SK-MEL-5 (cell line): ENCODE results near the gene AFMID. TPM values are rescaled to one million over a fixed set of nuclear protein-coding genes. Genes with fewer than 3 reads are reported as not detected.
"Not testable (repeated sequence)": the region's sequence is repeated elsewhere in the genome, so short reads cannot be mapped to it uniquely, and the experiment has no call there.

Experiments
- DNase-seq: peaks from one replicate; pipeline ENCODE4 v3.0.0-alpha.2; 2016; ENCODE audit warnings: low read depth, low spot score
- in situ Hi-C: cut with HindIII; loops from 2 replicates; pipeline ENCODE4 v1.10.0; 2016; ENCODE audit warnings: low sequenced_read_pairs, high pct_unique_total_duplicates, low pct_unique_long_range_greater_than_20kb
- total RNA-seq: library from RNA; depleted of rRNA; stranded (reverse); fragments of >200 nt; shearing (Covaris generic); gene quantifications from 2 replicates; pipeline ENCODE4 v1.2.3, GENCODE V29; 2014

Gene AFMID
- total RNA-seq, 1 experiment from 2014 or later: 46.6 TPM

GRCh38 chr17:78241277-78242023 is 54.3 kb downstream of the AFMID start:
- peak; percentile 92 for DNase-seq
- in situ Hi-C loops: no loop called here

- DNase-seq: no peak
- in situ Hi-C loops: no loop called here
These were observed 55.0 kb downstream of the AFMID start for GRCh38 chr17:78242024-78242742.

GRCh38 chr17:78247304-78247703 is 60.1 kb downstream of the AFMID start:
- DNase-seq: no peak
- in situ Hi-C loops: no loop called here

GRCh38 chr17:78248051-78248914 is 61.1 kb downstream of the AFMID start:
- no peak for DNase-seq
- in situ Hi-C loops: no loop called here

- no peak for DNase-seq
- in situ Hi-C loops: no loop called here
These were observed 62.1 kb downstream of the AFMID start for GRCh38 chr17:78249074-78249817.

- in situ Hi-C loops: no loop called here
These were observed 63.0 kb downstream of the AFMID start for GRCh38 chr17:78249818-78250806.

GRCh38 chr17:78250891-78251772 is 64.0 kb downstream of the AFMID start:
- DNase-seq: peak; percentile 96
- in situ Hi-C loops: no loop called here

More at GRCh38 chr17:78249818-78250806, 63.0 kb downstream of the AFMID start:
- DNase-seq: no peak

- in situ Hi-C loops: no loop called here
- DNase-seq: no peak
These were observed 64.6 kb downstream of the AFMID start for GRCh38 chr17:78251773-78252103.

GRCh38 chr17:78252111-78252634 is 65.0 kb downstream of the AFMID start:
- in situ Hi-C loops: no loop called here
- no peak for DNase-seq

- no peak for DNase-seq
- in situ Hi-C loops: no loop called here
These were observed 65.8 kb downstream of the AFMID start for GRCh38 chr17:78252701-78253635.

GRCh38 chr17:78253636-78253945 is 66.4 kb downstream of the AFMID start:
- in situ Hi-C loops, DNase-seq: not testable (repeated sequence)

- peak; percentile 95 for DNase-seq
- in situ Hi-C loops: no loop called here
These were observed 66.9 kb downstream of the AFMID start for GRCh38 chr17:78253946-78254672.

GRCh38 chr17:78255029-78255656 is 68.0 kb downstream of the AFMID start:
- in situ Hi-C loops: no loop called here
- DNase-seq: no peak
